HFFc6 (cell line): ENCODE measurements around the gene ENTPD2. TPM values are rescaled to one million over a fixed set of nuclear protein-coding genes. Genes with fewer than 3 reads are reported as not detected.

Source experiments
- DNase-seq: peaks from one replicate; pipeline ENCODE4 v3.0.0-alpha.2; 2018
- H3K27ac Mint-ChIP-seq: 2 replicates; pipeline ENCODE4 v1.8.0; 2020; ENCODE audit warnings: mild to moderate bottlenecking, mixed read lengths
- H3K27me3 Mint-ChIP-seq: 2 replicates; pipeline ENCODE4 v1.8.0; 2021; ENCODE audit warnings: mild to moderate bottlenecking, moderate library complexity, mixed read lengths; ENCODE audit not compliant: insufficient read depth
- H3K36me3 Mint-ChIP-seq: 2 replicates; pipeline ENCODE4 v1.8.0; 2021; ENCODE audit warnings: low read depth, mixed read lengths
- H3K4me1 Mint-ChIP-seq: 2 replicates; pipeline ENCODE4 v1.8.0; 2020; ENCODE audit warnings: low read depth, mixed read lengths
- H3K4me3 Mint-ChIP-seq: 2 replicates; pipeline ENCODE4 v1.8.0; 2020; ENCODE audit warnings: mild to moderate bottlenecking, moderate library complexity, mixed read lengths
- H3K9me3 Mint-ChIP-seq: 2 replicates; pipeline ENCODE4 v1.8.0; 2020; ENCODE audit warnings: mild to moderate bottlenecking, mixed read lengths
- total RNA-seq, 6 experiments: library from RNA; stranded (reverse); fragmentation: NEBNext Ultra II Directional; extraction: Animal tissue kit (Norgen Biotek cat#: 25700); gene quantifications; 2 replicates in 1 of 6; 3 replicates in 5 of 6; pipeline ENCODE4 v1.2.3, GENCODE V29; 2021
- TF ChIP-seq, protein P1 (sequence below): fragments of 200-600 bp; sonication (generic); IDR thresholded peaks from 2 replicates; pipeline ENCODE4 v1.5.0; 2021; ENCODE audit warnings: antibody characterized with exemption, mild to moderate bottlenecking

Gene ENTPD2
- total RNA-seq, 6 experiments from 2014 or later = 0.12 to 0.28 (median 0.16) TPM; not detected in 3

DNA sequence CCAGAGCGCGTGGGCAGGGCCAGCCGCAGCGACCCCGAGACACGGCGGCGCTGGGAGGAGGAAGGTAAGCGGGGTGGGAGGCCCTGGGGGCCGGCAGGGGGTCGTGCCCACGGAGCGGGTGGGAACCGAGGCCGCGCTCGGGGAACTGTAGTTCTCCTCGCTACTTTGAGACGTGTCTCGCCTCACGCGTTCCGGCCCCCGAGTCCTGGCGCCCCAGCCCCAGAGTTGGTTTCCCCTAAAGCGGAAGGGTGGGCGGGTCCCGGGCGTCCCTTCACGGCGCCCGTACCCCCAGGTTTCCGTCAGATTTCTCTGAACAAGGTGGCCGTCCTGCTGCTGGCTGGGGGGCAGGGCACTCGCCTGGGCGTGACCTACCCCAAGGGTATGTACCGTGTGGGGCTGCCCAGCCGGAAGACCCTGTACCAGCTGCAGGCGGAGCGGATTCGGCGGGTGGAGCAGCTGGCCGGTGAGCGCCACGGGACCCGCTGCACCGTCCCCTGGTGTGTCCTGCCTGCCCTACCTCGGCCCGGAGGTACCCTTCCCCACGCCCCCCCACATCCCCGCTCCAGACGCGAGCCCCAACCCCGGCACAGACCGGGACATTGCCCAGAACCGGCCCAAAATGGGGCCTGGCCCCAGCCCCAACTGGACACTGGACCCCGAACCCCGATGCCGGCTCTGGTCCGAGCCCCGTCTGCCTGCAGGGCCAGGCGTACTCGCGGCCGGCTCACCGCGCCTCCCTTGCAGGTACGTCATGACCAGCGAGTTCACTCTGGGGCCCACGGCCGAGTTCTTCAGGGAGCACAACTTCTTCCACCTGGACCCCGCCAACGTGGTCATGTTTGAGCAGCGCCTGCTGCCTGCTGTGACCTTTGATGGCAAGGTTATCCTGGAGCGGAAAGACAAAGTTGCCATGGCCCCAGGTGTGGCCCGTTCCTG, 24.2 kb upstream of the ENTPD2 start:
- TF ChIP-seq, protein P1, sequence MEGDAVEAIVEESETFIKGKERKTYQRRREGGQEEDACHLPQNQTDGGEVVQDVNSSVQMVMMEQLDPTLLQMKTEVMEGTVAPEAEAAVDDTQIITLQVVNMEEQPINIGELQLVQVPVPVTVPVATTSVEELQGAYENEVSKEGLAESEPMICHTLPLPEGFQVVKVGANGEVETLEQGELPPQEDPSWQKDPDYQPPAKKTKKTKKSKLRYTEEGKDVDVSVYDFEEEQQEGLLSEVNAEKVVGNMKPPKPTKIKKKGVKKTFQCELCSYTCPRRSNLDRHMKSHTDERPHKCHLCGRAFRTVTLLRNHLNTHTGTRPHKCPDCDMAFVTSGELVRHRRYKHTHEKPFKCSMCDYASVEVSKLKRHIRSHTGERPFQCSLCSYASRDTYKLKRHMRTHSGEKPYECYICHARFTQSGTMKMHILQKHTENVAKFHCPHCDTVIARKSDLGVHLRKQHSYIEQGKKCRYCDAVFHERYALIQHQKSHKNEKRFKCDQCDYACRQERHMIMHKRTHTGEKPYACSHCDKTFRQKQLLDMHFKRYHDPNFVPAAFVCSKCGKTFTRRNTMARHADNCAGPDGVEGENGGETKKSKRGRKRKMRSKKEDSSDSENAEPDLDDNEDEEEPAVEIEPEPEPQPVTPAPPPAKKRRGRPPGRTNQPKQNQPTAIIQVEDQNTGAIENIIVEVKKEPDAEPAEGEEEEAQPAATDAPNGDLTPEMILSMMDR = no peak
- Mint-ChIP-seq H3K27me3 (no peaks in the 10 kb centered on the region; the same call in none of the 2 replicates), H3K9me3 (no peaks in the 10 kb centered on the region), H3K27ac (no peak overlapping the region), H3K36me3 (no peaks in the 10 kb centered on the region), H3K4me3 (peak overlapping the region; percentile 81), H3K4me1 (peaks cover 13% of the 10 kb centered on the region)
- no peak for DNase-seq

GRCh38 chr9:137077010-137077747, 23.3 kb upstream of the ENTPD2 start, which contains the start of gene UAP1L1:
Gene UAP1L1, plus strand, starts transcription at chr9:137077517. Its CDS starts 16 bp downstream, at chr9:137077533.
- Mint-ChIP-seq H3K27me3 (no peaks in the 10 kb centered on the region; the same call in none of the 2 replicates), H3K27ac (no peak within 1 kb of the TSS; the same call in 1 of the 2 replicates), H3K4me1 (peaks cover 4% of the 10 kb centered on the region; the same call in 1 of the 2 replicates), H3K36me3 (no peaks in the 10 kb centered on the region), H3K4me3 (peak within 1 kb of the TSS; percentile 81), H3K9me3 (no peaks in the 10 kb centered on the region)
- TF ChIP-seq, protein P1 = no peak
- DNase-seq = peak; percentile 57

- no peak for DNase-seq
- Mint-ChIP-seq H3K27ac (no peak overlapping the region; the same call in 1 of the 2 replicates), H3K4me1 (no peaks in the 10 kb centered on the region), H3K27me3 (no peaks in the 10 kb centered on the region; the same call in none of the 2 replicates), H3K36me3 (no peaks in the 10 kb centered on the region), H3K9me3 (no peaks in the 10 kb centered on the region), H3K4me3 (peak overlapping the region; percentile 63)
- TF ChIP-seq, protein P1 = no peak
These were observed 22.8 kb upstream of the ENTPD2 start for GRCh38 chr9:137076636-137077009.

- no peak overlapping the region for H3K4me3 Mint-ChIP-seq
- no peak overlapping the region for H3K27ac Mint-ChIP-seq
- H3K9me3 Mint-ChIP-seq = no peaks in the 10 kb centered on the region
- no peak for DNase-seq
- H3K4me1 Mint-ChIP-seq = peaks cover 8% of the 10 kb centered on the region
- TF ChIP-seq, protein P1 = no peak
- H3K36me3 Mint-ChIP-seq = no peaks in the 10 kb centered on the region
- H3K27me3 Mint-ChIP-seq = no peaks in the 10 kb centered on the region; the same call in none of the 2 replicates
These were observed 21.5 kb upstream of the ENTPD2 start for GRCh38 chr9:137075275-137075775.

- Mint-ChIP-seq H3K4me3 (no peak overlapping the region), H3K9me3 (no peaks in the 10 kb centered on the region), H3K27me3 (no peaks in the 10 kb centered on the region; the same call in none of the 2 replicates), H3K27ac (no peak overlapping the region), H3K4me1 (peaks cover 8% of the 10 kb centered on the region), H3K36me3 (no peaks in the 10 kb centered on the region)
- TF ChIP-seq, protein P1 = no peak
- DNase-seq = no peak
These were observed 20.9 kb upstream of the ENTPD2 start for GRCh38 chr9:137074657-137075274.
